NCI-H345 treated with DMSO at 0.1 percent for 48 hours (cell line): Measurements from ENCODE around the gene MTR.

Experiments
- DNase-seq: peaks from one replicate; lab custom pipeline; 2025; ENCODE audit not compliant: unreplicated experiment; lab: John Stamatoyannopoulos, UW

MTR gene

GRCh38 chr1:236862219-236862591 lies 67.1 kb downstream of the MTR start:
- DNase-seq, result no peak

GRCh38 chr1:236862615-236863211 lies 67.6 kb downstream of the MTR start:
- DNase-seq, result no peak

- no peak for DNase-seq
Measured at GRCh38 chr1:236864211-236864610, 69.1 kb downstream of the MTR start.

- no peak for DNase-seq
Measured at GRCh38 chr1:236864996-236865817, 70.1 kb downstream of the MTR start.

- DNase-seq, result no peak
Measured at GRCh38 chr1:236865818-236866155, 70.7 kb downstream of the MTR start.

DNA sequence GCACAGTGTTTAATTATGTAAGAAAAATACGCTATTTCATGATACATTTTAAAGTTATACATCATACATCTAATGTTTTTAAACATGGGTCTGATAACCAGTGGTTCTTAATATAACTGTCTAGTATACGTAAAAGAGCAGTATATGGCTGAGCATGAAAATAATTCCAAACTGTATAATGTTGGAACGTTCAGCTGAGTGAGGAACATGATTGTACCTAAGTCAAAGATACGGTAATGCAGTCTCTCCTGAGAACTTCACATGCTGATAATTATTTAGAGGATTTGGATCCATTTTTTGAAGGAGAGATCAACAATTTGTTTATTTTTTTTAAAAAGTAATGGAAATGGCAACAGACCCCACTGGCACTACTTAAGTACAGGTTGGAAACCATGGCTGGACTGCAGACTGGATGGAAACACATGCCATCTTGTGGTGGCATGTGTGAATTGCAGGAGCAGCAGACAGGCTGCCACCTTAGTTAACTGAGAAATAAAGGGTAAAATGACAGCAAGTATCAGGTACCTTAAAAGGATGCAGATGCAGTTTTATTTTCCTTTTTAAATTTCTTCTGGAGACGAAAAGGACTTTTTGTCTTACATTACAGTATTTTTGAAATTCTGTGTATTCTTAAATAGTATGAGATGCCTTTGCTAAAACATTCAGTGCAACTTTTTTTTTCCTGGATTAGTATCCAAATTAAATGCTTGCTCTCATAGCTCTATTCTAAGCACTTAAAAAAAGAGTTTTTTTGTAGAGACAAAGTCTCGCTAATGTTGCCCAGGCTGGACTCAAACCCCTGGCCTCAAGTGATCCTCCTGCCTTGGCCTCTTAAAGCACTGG lies 73.8 kb downstream of the MTR start:
- peak; percentile 27 for DNase-seq

- DNase-seq, result no peak
Measured at GRCh38 chr1:236869911-236870310, 74.8 kb downstream of the MTR start.

DNA sequence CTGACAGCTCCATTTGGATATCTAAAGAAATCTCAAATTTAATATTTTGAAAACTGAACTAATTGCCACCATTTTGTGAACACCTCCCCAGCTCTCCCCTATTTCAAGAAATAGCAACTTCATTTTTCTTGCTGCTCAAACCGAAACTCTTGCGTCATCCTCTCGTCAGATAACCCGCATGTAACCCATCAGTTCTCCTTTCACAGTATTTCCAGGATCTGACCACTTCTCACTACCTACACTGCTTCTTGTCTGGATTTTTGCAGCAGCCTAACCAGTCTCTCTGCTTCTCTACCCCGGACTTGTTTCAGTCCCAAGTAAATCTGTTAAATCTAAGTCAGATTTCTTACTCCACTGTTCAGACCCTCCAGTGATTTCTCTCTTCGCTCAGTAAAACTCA lies 75.6 kb downstream of the MTR start:
- DNase-seq, result no peak

GRCh38 chr1:236872075-236872666 lies 77.1 kb downstream of the MTR start:
- no peak for DNase-seq

DNA sequence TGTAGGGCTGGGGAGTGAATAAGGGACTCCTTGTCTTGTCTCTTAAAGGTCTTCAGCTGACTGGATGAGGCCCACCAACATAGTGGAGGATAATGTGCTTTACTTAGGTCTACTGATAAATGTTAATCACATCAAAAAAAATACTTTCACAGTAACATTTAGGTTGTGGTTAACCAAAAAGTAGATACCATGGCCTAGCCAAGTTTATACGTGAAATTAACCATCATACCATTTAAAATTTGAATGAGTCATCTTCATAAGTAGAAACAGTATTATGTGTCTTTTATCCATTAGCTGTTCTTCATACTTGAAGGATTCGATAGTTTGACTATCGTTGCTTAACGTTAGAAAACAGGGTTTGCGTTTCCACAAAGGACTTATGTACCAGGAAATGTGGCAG lies 80.9 kb downstream of the MTR start:
- no peak for DNase-seq

DNA sequence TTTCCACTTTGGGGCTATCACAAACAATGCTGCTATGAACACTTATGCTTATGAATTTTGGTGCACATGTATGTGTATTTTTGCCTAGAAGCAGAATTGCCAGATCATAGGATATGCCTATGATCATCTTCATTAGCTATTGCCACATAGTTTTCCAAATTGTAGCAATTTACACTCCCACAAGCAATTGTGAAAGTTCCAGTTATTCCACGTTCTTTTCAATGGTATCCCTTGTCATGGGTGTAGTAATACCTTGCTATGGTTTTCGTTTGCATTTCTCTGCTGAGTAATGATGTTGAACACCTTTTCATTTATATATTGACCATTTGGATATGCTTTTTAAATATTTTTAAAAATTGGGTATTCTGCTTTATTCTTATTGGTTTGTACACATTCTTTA lies 82.6 kb downstream of the MTR start:
- no peak for DNase-seq

DNA sequence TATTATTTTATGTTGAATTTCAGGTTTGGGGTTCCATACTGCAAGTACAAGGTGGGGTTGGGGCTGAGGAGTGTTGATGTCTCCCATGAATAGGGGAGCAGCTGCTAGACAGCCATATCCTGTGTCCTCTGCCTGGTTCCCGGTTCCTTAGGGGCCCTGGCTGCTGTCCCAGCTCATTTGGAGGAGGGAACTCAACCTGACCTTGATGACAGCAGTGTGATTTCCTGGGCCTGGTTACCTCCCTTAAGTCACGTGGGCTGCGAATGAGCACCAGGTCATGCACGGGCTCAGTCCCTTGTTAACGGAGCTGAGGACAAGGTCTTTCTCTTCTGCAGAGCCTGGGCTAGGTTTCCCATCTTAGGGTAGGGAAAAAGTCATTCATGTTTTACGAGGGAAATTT lies 85.1 kb downstream of the MTR start:
- no peak for DNase-seq

- no peak for DNase-seq
Measured at GRCh38 chr1:236882678-236883077, 87.6 kb downstream of the MTR start.

DNA sequence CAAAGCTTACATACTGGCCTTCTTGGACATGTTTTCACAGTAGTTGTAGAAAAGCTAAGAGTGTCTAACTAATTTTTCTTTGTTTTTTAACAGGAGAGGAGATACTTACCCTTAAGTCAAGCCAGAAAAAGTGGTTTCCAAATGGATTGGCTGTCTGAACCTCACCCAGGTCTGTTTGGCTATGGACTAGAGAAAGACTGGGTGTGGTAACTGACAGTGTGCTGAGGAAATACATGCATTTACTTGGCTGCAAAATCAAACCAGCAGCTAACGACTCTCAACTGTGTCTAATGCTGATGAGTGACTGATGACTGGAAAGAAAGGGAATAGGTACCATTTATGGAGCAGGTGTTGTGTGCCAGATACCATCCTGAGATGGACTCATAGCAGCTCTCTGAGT lies 91.1 kb downstream of the MTR start:
- DNase-seq, result no peak

DNA sequence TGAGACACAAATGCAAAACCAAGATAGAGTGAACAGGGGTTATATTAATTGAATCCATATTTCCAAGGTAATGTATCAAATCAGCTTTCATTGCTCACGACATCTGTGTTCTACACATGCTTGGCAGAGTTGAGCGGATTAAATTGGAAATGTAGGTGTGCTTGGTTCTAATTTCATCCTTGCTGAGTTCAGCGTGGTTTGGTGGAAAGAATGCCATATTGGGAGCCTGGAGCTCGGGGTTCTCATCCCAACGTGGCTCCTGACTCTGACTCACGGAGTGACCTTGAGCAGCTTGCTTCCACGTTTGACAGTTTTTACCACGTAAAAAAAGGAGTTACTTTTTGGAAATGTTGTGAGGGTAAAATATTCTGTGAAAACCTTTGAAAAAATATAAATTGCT lies 92.0 kb downstream of the MTR start:
- DNase-seq, result no peak

DNA sequence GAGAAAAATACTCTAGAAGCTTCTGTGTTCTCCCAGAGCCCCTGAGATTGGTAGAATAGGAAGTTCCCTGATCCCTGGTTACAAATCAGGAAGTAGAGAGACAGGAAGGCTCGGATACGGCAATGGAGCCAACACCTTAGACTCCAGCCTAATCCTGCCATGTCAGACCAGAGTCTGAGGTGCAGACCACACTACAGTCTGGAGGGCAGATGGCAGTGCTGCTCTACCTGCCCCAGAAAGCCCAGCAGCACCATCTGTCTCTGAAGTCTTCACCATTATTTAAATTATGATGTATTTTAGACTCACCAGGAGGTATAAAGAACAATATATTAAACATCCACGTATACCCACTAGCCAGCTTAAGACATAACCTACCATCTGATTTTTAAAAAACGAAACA lies 93.0 kb downstream of the MTR start:
- no peak for DNase-seq

DNA sequence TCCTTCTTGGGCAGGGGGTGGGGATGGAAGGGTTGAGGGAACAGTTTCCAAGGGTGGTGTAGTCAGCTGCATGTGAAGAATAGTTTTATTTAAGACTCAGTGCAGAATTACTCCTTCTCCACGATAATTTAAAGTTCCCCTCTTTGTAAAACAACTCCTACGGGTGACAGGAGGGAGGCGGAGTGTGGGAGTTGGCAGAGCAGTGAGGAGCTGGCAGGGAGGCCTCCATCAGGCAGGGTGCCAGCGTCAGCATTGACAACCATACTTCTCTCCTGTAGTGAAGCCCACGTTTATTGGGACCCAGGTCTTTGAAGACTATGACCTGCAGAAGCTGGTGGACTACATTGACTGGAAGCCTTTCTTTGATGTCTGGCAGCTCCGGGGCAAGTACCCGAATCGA lies 93.8 kb downstream of the MTR start:
- no peak for DNase-seq

GRCh38 chr1:236890152-236891056 lies 95.3 kb downstream of the MTR start:
- no peak for DNase-seq

- DNase-seq, result no peak
Measured at GRCh38 chr1:236893626-236894545, 98.8 kb downstream of the MTR start.
